Epidermal melanocyte (primary cell): ENCODE measurements around the gene PLXNA1.

Source experiments
- DNase-seq: peaks from one replicate; pipeline ENCODE4 v3.0.0; 2011; ENCODE audit warnings: low spot score; ENCODE audit not compliant: insufficient read length

PLXNA1 gene

DNA sequence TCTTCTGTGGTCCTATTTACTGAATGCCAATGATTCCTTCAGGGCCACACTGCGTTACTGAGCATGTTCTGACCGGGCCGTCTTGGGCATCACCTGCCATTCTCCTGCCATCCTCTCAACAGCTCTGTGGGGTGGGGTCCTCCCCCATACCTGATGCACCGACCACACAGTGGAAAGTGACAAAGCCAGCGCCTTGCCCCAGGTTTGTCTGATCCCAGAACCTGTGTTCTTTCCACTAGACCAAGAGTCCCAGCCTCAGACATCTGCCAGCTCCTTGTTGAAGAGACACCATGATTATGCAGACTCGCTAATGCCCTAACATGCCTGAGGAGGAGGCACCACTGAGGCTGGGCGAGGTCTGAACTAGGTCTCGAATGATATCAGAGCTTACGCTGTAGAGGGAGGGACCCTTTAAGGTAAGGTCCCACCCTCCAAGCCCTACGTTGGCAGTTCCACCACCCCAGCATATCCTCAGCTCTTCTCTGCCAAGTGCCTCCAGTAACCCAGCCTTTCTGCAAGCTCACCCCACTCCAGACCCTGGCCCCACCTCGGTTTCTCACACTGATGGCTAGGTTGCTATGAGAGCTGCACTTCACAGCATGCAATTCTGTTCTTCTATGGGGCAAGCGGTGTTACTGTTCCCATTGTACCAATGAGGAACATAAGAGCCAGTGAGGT is 29.8 kb upstream of the PLXNA1 start:
- no peak for DNase-seq

DNA sequence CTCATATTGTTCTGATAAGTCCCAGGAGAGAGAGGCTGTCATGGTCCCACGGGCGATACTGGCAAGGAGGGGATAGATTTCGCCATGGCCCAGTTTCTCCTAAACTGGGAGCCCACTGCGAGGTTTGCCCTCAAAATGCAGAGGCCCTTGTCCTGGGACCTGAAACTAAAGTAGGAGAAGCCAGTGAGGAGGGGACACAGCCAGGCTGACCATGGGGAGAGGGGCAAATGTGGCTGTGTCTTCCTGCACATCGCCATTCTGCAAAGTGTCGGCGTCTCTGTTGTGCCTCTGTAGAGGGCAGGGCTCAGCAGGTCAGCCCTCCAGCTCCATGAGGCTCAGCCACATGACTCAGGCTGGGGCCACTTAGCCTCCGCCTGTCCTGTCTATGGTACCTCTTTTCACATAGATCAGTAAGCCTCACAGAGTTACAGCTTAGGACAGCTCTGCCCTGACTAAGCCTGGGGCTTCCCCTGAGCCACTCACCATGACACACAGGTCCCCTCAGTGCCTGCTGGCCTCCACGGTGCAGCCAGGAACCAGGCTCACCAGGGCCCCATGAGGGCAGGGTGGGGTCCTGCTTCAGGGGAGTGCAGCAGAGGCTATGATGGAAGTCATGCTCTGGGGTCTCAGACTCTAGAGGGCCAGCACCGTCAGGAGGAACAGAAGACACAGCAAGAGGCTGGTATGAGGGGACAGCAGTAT is 28.6 kb upstream of the PLXNA1 start:
- no peak for DNase-seq

DNA sequence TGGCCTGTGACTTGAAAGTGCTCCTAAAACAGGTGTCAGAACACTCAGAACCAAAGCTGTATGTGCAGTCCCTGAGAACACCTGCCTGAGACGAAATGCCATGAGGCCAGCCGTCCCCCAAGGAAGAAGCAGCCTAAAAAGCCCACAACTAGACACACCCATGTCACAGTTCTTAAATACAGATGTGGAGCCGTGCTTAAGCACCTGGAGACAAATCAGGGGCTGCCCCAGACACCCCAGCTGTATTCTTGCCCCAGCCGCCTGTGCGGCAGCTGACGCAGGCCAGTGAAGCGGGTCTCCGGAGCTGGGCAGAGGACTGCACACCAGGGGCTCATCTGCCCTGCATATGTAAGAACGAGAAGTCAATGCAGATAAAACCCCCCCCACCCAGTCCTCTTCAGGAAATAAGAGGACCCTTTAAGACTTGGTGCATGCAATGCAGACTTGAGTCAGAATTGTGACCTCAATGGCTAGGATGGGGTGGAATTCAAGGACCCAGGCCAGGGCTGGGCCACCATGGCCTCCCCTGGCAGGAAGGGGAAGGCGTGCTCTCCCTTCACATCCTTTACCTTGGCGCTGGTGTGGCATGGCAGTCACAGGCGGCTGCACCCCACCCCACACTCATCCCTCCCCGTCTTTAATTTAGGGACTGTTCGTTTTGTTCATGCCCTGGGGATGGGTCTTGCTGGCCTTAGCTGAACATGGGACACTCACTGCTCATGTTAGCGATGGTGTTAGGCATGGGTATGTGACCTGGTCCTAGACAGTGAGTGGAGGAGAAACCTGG is 27.7 kb upstream of the PLXNA1 start:
- no peak for DNase-seq

DNA sequence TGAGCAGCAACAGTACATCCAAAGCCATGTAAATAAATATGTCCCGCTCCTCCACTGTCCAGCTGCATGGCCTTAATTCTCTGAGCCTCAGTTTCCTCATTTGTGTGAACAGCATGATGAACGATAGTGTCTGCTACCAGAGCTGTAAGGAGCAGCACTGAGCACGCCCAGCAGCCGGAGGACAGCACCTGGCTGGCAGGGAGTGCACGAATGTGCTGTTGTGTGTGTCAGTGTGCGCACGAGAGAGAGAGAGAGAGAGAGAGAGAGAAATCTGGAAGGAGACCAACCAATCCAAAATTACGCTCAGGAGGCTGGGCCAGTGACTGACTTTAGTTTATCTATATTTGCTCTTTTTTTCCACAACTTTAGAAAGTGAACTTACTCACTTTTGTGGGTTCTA is 26.6 kb upstream of the PLXNA1 start:
- no peak for DNase-seq

DNA sequence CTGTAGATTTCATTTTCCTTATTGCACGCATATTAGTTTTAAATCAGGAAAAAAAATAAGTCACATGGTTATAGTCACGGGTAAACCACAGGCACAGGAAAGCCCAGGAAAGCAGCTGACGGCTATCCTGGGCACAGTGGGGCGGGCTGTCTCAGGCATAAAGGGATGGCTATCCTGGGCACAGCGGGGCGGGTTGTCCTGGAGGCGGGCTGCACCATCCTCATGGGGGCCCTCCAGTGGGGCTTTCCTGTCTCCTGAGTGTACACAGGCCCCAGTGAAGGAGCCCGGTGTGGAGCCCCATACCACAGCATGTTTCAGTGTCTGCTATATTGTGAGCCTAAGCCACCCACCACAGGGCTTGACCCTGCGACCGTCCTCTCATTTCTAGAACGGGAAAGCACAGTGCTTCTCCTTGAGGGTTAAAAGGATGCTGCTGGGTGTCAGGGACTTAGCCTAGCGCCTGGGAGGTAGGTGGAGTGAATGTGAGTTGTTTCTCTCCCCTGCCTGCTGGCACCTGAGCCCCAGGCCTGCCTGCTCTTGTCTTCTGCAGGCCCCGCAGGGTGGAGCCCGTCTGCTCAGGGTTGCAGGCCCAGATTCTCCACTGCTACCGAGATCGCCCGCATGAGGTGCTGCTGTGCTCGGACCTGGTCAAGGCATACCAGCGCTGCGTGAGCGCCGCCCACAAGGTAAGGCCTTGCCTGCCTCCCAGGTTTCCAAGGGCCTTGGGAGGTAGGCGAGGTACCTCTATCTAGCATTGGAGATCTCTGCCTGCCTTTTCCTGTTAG is 25.9 kb upstream of the PLXNA1 start:
- no peak for DNase-seq

DNA sequence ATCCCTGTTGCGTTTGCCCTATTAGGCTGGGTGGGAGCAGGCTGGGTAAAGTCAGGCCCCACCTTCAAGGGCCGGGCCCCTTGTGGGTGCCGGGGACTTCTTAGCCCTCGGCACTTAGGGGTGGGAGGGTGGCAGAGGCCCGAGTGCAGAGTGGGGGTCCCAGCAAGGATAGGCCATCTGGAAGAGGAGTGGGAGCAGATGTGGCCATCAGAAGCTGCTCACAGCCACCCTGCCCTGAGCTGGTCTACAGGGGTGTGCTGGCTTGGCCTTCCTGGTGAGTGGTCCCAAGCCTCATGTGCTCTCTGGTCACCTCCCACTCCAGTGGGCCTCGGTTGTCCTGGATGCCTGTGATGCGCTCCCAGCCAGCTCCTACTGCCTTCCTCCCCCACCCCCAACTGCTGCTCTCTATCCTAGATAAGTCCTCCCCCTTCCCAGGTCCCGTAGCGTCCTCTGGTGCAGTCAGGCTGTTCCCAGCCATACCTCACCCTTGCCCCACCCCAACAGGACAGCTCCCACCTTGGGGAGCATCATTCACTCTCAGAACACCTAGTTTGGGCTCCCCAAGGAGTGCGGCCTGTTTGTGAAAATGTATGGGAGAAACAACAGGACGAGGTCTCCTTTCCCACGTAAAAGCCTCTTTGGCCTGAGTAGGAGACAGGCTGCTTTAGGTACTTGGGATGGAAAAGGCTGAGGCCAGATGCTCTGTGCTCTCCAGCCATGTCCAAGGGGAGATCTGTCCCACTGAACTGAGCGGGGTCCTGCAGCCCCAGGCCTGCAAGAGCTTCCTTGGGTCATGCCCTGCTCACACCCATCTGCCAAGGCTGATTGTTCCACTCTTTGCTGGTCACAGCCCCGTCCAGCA is 24.9 kb upstream of the PLXNA1 start:
- no peak for DNase-seq

DNA sequence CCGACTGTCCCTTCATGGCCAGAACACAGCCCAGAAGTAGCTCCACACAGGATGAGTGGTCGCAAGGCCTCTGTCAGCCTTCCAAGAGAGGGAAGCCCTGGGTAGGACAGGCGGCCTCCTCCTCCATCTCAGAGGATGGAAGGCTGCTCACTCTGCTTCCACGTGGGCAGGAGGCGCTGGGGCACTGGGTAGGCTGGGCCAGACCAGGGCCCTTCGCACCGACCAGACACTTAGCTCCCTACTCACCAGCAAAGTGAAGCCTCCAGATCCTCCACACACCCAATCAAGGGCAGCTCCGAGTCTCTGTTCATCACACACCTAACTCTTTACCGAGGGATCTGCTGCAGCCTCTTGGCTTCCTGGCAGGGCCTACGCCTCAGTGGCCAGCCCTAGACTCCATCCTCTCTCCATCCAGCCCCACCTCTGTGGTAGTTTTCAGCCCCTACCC is 24.3 kb upstream of the PLXNA1 start:
- no peak for DNase-seq

DNA sequence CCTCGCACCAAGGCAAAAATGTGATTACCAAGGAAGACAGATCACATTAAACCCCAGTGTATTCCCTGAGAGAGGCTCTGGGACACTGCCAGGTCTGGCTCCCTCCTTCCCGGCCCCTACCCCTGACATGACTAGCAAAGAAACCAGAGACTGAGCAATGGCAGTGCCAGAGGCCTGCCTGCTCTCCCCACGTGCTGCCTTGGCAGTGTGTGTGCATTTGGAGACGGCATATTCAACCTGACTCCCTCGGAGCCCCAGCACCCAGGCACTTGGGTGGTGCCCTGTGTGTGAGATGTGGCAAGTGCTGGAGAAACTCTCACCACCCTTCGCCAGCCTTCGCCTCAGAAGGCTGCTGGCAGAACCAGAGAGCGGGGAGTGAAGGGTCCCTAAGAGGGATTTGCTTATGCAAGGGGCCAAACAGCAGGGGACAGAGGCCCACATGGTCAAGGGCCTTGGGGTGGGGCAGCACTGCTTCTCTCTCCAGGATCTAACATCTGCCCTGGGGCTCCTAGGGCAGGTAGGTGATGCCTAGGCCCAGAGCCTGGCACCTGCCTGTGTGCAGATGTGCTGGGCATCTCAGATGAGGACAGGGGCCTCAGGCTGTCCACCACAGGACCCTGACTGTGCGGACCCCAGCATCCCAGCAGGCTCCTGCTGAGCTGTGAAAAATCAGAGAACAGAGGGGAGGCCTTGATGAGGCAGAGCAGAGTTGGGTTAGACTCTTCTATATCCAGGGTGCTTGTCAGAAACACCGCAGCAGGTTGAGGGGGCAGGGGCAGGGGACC is 23.6 kb upstream of the PLXNA1 start:
- DNase-seq, result no peak

DNA sequence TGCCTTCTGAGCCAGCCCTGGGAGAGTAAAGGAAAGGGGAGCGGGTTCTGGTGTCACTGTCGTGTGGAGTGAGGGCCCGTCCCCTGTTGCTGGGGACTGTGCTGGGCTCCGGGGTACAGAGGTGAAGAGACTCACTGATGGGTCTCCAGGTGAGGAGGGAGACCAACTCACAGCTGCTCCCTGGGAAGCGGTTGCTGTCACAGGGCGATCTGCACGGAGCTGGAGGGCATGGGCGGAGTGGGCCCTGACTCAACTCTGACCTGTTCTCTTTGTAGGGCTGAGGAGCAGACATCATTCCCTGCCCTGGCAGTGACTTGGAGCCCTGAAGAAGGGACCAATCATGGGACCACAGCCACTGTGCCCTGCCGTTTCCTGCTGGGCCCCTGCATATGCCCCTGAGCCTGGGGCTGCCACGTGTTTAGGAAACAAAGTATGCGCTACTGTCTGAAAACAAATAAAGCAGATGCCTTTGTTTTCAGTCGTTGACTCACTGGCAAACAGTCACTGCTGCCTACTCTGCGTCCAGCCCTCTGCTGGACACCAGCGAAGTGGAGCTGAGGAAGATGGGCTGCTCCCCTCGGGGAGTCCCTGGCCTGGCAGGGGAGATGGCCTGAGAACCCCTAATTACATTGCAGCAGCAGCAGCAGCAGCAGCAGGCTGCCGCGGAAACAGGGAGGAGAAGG is 22.9 kb upstream of the PLXNA1 start:
- DNase-seq, result peak; percentile 55

DNA sequence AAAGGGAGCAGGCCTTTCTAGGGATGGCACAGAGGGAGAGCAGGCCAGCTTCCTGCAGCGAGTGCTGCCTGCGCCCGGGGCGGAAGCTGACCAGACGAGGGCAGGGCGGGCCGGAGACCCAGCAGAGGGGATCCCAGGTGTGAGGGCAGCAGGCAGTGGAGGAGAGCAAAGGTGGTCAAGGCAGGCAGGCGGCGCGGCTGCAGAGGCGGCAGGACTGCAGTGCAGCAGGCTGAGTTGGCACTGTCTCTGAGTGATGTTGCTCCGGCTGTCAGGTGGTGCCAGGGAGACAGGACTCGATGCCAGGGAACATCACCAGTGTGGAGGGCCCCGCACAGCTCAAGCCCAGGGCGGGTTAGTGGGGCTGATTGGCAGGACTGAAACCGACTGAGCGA is 22.3 kb upstream of the PLXNA1 start:
- DNase-seq, result no peak

DNA sequence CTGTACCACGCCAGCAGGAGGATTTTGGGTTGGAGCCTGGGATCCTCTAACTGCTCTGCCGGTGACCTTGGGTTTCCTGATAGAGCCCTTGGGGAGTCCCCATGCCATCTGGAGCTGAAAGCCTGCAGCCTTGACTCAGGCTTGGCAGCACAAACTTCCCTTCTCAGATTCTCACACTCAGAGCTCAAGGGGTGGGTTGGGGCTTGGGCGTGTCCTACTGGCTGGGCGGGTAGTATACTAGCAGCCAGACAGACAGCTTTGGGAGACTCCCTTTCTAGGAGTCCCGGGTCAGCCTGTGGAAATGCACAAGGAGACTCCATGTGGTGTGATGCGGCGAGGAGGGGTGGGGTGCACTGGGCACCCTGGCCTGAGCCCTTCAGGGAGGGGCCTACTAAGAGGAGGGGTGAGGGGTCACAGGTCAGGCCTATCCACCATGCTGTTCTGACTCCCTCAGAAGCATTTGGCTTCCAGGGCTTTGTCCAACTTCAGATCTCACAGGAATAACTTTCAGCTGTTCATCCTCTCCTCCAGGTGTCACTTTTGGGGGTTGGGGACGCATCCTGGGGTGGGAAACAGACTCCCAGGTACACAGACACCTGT is 21.6 kb upstream of the PLXNA1 start:
- DNase-seq, result peak; percentile 78

DNA sequence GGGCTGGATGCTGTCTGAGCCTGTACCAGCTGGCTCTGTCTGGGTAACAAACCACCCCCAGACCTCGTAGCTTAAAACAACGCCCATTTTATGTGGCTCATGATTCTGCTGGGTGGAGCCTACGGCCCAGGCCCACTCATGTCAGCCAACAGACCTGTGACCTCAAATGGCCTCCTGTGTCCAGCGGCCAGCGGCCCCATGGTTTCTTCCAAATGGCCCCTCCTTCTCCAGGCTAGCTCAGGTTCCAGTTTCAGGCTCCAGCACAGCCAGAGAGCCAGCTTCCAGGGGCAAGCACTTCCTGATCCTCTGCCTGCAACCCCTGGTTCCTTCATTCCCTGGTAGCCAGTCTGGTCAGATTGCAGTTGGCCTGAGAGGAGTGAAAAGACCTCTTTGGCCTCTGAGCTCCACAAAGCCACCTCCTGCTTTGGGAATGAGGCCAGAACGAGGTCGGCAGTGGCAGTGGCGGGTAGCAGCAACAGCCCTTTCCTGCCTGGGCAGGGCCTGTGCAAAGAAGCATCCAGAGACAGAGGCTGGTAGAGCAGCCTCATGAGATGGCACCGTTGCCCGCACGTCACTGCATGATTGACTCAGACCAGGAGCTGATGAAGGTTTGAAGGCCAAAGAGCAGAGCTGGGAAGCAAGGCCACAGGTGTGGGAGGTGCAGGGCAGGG is 21.0 kb upstream of the PLXNA1 start:
- peak; percentile 43 for DNase-seq

DNA sequence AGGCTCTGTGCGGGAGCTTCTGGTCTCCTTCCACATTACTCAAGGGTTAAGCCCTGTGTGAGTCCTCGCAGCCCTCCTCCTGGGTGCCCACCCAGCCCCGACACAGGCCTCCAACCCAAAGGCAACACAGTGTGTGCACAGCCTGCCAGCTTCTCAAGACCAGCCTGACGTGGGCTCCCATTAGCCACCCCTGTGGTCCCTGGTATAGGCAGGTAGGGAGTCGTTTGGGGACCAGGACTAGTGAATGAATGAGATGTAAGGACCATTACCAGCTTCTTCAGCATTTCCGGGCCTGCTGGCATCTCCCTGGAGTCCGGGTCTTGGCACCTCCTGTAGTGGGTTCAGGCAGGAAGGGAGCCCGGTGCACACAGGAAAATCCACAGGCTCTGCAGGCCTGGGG is 20.2 kb upstream of the PLXNA1 start:
- no peak for DNase-seq

DNA sequence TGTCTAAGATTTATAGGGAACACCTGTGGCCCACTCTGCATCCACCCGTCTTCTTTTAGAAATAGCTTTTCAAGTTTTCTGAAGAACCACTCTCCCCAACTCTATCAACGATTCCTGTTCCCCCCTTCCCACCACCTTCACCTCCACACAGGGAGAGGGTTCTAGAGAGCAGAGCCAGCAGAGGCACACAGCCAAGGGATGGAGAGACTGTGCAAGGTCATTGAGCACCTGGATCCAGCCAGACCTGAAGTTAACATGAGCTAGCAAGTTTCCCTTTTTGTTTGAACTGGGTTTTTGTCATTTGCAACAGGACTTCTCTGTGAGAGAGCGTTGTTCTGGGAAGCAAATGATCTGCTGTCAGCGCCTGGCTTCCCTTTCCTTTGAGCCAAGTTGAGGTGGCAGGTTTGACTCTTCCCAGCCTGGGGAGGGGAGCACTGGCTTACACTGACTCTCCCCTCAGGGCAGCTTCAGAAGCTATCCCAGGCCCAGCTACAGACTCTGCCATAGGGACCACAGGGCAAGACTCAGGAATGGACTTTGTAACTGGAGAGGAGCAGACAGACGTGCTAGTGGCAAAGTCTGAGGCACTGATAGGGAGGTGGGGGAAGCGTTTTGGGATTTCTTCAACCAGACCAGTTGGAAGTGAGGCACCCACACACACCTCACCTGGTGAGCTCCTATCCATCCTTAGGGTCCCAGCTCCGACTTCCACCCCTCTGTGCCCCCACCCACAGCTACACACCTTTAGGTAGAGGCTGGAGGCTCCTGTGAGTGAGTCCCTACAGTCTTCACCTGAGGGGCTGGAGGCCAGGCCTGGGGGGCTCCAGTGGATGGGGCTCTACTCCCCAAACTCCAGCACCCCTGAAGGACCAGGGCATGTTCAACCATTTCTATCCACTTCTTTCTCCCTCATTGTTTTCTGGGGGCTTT is 19.4 kb upstream of the PLXNA1 start:
- no peak for DNase-seq

DNA sequence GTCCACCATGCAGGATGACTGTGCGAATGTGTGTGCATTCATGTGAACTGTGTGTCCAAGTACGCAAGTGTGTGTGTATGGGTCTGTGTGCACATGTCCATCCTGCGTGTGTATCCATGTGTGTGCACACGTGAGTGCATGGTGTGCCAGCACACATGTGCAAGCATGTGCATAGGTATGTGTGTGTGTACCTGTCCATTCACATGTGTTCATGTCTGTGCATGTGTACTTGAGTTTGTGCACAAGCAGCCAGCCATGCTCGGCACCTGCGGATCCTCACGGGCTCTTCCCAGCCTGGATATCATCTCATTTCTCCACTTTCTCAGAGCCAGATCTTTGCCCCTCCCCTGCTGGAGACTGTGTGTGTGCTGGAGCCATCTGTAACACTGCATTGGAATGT is 18.7 kb upstream of the PLXNA1 start:
- DNase-seq, result no peak

DNA sequence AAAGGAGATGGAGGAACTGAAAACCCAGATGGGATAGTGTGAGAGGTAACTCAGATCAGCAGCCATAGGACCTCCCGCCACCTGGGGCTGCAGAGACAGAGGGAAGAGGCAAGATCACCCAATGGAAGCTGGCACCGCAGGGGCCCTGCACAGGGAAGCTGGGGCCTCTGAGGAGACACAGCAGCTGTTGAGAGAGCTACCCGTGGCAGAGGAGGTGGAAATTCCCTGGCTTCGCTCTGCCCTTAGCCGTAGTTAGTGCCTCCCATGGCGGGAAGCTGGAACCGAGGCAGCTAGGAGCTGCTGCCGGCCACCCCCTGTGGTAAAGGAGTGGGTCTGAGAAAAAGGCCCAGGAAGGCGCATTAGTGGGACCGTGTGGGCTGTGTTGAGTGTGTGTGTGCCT is 18.0 kb upstream of the PLXNA1 start:
- no peak for DNase-seq

DNA sequence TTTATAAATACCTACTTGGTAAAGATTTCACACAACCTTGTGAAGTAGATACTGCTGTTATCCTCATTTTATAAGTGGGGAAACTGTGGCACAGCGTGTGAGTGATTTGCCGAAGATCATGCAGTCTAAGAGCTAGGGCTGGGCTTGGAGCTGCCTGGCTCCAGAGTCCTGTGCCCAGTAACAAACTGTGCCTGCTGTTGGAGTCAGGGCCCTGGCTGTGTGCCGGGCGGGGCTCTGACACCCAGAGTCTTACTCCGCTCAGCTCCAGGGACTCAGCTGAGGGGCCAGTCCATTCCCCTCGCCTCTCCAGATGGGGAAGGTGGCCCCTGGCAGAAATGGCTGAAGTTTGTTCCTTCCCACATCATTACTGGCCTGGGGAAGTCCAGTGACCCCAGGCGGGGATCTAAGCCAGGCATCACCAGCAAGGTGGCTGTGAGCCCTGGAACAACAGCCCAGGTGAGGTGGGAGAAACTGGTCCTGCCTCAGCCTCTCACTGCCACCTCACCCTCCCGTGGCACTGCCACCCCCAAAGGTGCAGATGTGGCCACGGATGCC is 17.3 kb upstream of the PLXNA1 start:
- DNase-seq, result no peak
